ENCODE results near the gene COLEC11. TPM values are rescaled to one million over a fixed set of nuclear protein-coding genes. Genes with fewer than 3 reads are reported as not detected.

Gene COLEC11
- total and polyA plus RNA-seq, 10 of the 15 experiments (the other 5 are each of a cell fraction or from before 2014, with no cell fraction given) = 0.08 to 0.74 (median 0.14) TPM; not detected in 4

DNA sequence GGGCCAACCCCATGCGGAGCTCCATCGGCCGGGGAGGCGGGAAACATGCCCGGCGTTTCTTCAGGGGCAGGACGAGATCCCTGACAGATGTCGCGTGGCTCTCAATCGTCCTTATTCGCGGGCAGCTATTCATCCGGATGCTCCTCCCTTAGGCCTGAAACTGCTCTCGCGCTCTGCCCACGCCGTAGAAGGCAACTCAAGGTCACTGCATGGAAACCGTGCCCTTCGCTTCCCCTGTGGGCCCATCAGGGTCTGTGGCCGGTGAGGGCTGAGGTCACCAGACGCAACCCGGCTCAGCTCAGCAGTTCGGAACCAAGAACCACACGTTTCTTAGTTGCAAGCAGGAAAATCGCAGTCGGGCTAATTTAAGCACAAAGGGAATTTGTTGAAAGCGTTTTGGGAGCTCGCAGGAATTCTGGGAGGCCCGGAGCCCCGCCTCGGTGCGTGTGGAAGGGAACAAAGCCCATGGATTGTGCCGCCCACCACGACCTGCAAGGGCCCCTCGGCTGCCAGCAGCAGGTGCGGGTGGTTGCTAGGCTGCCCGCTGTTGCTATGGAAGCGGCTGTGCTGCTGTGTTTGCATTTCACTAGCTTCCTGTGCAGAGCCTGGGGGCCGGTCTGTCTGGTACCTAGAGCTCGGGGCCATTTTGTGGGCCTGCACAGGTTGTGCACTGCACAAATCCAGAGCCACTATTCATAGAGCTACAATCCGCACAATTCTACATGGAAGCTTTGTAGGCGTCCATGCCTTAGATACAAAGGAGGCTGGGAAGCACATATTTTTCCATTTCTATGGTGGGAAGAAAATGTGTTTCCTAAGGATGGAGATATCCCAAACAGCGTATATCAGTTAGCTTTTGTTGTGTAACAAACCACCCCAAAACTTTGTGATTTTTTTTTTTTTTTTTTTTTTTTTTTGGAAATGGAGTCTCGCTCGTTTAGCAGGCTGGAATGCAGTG is 57.1 kb downstream of the COLEC11 start (continued):
- TF ChIP-seq, protein P1, sequence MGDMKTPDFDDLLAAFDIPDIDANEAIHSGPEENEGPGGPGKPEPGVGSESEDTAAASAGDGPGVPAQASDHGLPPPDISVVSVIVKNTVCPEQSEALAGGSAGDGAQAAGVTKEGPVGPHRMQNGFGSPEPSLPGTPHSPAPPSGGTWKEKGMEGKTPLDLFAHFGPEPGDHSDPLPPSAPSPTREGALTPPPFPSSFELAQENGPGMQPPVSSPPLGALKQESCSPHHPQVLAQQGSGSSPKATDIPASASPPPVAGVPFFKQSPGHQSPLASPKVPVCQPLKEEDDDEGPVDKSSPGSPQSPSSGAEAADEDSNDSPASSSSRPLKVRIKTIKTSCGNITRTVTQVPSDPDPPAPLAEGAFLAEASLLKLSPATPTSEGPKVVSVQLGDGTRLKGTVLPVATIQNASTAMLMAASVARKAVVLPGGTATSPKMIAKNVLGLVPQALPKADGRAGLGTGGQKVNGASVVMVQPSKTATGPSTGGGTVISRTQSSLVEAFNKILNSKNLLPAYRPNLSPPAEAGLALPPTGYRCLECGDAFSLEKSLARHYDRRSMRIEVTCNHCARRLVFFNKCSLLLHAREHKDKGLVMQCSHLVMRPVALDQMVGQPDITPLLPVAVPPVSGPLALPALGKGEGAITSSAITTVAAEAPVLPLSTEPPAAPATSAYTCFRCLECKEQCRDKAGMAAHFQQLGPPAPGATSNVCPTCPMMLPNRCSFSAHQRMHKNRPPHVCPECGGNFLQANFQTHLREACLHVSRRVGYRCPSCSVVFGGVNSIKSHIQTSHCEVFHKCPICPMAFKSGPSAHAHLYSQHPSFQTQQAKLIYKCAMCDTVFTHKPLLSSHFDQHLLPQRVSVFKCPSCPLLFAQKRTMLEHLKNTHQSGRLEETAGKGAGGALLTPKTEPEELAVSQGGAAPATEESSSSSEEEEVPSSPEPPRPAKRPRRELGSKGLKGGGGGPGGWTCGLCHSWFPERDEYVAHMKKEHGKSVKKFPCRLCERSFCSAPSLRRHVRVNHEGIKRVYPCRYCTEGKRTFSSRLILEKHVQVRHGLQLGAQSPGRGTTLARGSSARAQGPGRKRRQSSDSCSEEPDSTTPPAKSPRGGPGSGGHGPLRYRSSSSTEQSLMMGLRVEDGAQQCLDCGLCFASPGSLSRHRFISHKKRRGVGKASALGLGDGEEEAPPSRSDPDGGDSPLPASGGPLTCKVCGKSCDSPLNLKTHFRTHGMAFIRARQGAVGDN (IDR thresholded peaks at IDR 0.05) = peak; percentile 16; the same call in 1 of the 2 replicates
- TF ChIP-seq RFX5 (IDR thresholded peaks at IDR 0.05; ENCODE audit: low read depth, low read length) (0 out of 2 replicates have a peak, but pooled peaks have one; percentile 19), BHLHE40 (IDR thresholded peaks at IDR 0.05; ENCODE audit: borderline replicate concordance in 1 of 2, low read depth in 2 of 2, low read length in 1 of 2) (peak; percentile 70 to 78; a peak in 3 of 4 replicates), NR2F1 (conservative IDR thresholded peaks at IDR 0.05) (peak; percentile 90), POLR2AphosphoS2 (IDR thresholded peaks at IDR 0.05; ENCODE audit: low read depth, low read length) (no peak), YY1 (IDR thresholded peaks at IDR 0.05; ENCODE audit: low read depth, low read length) (peak; percentile 95), CBFB (IDR thresholded peaks at IDR 0.05; ENCODE audit: low read depth) (peak; percentile 43; the same call in 1 of the 2 replicates), PAX5 (IDR thresholded peaks at IDR 0.05; ENCODE audit: borderline replicate concordance, low read depth, low read length) (peak; percentile 29; the same call in 1 of the 2 replicates), CBX5 (IDR thresholded peaks at IDR 0.05; ENCODE audit: low read depth) (0 out of 2 replicates have a peak, but pooled peaks have one; percentile 57), NFXL1 (IDR thresholded peaks at IDR 0.05; ENCODE audit: borderline replicate concordance) (0 out of 2 replicates have a peak, but pooled peaks have one; percentile 56), BRCA1 (IDR thresholded peaks at IDR 0.05; ENCODE audit: low read depth, low read length) (peak; percentile 57; the same call in 1 of the 2 replicates), IKZF2 (IDR thresholded peaks at IDR 0.05) (peak; percentile 76 to 79), NR2C1 (IDR thresholded peaks at IDR 0.05) (0 out of 2 replicates have a peak, but pooled peaks have one; percentile 2), ZZZ3 (IDR thresholded peaks at IDR 0.05; ENCODE audit: control insufficient read depth, insufficient read length, low read depth) (no peak), ESRRA (IDR thresholded peaks at IDR 0.05; ENCODE audit: low read length) (peak; percentile 96), STAT1 (conservative IDR thresholded peaks at IDR 0.05) (no peak)
- TF ChIP-seq, protein P2, sequence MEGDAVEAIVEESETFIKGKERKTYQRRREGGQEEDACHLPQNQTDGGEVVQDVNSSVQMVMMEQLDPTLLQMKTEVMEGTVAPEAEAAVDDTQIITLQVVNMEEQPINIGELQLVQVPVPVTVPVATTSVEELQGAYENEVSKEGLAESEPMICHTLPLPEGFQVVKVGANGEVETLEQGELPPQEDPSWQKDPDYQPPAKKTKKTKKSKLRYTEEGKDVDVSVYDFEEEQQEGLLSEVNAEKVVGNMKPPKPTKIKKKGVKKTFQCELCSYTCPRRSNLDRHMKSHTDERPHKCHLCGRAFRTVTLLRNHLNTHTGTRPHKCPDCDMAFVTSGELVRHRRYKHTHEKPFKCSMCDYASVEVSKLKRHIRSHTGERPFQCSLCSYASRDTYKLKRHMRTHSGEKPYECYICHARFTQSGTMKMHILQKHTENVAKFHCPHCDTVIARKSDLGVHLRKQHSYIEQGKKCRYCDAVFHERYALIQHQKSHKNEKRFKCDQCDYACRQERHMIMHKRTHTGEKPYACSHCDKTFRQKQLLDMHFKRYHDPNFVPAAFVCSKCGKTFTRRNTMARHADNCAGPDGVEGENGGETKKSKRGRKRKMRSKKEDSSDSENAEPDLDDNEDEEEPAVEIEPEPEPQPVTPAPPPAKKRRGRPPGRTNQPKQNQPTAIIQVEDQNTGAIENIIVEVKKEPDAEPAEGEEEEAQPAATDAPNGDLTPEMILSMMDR (IDR thresholded peaks at IDR 0.05 in 2 of 3, conservative IDR thresholded peaks at IDR 0.05 in 1 of 3; ENCODE audit: control insufficient read depth in 2 of 3, extremely low read depth in 1 of 3, insufficient read depth in 1 of 3, low read depth in 3 of 3, low read length in 3 of 3) = no peak
- TF ChIP-seq, protein P3, sequence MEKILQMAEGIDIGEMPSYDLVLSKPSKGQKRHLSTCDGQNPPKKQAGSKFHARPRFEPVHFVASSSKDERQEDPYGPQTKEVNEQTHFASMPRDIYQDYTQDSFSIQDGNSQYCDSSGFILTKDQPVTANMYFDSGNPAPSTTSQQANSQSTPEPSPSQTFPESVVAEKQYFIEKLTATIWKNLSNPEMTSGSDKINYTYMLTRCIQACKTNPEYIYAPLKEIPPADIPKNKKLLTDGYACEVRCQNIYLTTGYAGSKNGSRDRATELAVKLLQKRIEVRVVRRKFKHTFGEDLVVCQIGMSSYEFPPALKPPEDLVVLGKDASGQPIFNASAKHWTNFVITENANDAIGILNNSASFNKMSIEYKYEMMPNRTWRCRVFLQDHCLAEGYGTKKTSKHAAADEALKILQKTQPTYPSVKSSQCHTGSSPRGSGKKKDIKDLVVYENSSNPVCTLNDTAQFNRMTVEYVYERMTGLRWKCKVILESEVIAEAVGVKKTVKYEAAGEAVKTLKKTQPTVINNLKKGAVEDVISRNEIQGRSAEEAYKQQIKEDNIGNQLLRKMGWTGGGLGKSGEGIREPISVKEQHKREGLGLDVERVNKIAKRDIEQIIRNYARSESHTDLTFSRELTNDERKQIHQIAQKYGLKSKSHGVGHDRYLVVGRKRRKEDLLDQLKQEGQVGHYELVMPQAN (conservative IDR thresholded peaks at IDR 0.05) = peak; percentile 38; the same call in 1 of the 2 replicates
- TF ChIP-seq, protein P4, sequence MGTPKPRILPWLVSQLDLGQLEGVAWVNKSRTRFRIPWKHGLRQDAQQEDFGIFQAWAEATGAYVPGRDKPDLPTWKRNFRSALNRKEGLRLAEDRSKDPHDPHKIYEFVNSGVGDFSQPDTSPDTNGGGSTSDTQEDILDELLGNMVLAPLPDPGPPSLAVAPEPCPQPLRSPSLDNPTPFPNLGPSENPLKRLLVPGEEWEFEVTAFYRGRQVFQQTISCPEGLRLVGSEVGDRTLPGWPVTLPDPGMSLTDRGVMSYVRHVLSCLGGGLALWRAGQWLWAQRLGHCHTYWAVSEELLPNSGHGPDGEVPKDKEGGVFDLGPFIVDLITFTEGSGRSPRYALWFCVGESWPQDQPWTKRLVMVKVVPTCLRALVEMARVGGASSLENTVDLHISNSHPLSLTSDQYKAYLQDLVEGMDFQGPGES (IDR thresholded peaks at IDR 0.05) = no peak

Data from GM12878 (cell line).